SK-N-SH (cell line): Measurements from ENCODE around the gene LRP11. TPM values are rescaled to one million over a fixed set of nuclear protein-coding genes. Genes with fewer than 3 reads are reported as not detected.
A peak's percentile ranks its signal among the peaks of the same experiment; 100 is the strongest.

ENCODE experiments used
- CTCF ChIA-PET: fragments of 300-600, 350-600 bp; formaldehyde crosslinking; extraction: SDS; loops from one replicate; lab custom pipeline; 2021; lab: Yijun Ruan, JAX
- POLR2A ChIA-PET: fragments of 350-600 bp; sonication (Branson Sonifier 250); formaldehyde crosslinking; extraction: SDS; loops from one replicate; lab custom pipeline; 2020; ENCODE audit warnings: antibody characterized with exemption, inconsistent platforms; lab: Yijun Ruan, JAX
- DNase-seq: peaks from one replicate; pipeline ENCODE4 v3.0.0; 2012
- H2AFZ ChIP-seq: fragments of 200-600 bp; sonication (generic); 2 replicates; pipeline ENCODE4 v1.8.1; 2016; ENCODE audit warnings: antibody characterized with exemption, mild to moderate bottlenecking, low read depth
- H3F3A ChIP-seq: fragments of 200-600 bp; sonication (generic); replicated peaks from 2 replicates; pipeline ENCODE3; 2016; ENCODE audit warnings: antibody characterized with exemption, mild to moderate bottlenecking; ENCODE audit not compliant: insufficient read depth
- H3K27ac ChIP-seq, 2 experiments: fragments of 200-500 bp in 1 of 2; fragments of 200-600 bp in 1 of 2; sonication (Bioruptor generic) in 1 of 2; sonication (generic), shearing (Covaris generic) in 1 of 2; 2 replicates each; pipeline versions ENCODE4 v1.5.1 to v1.6.1; 2014 to 2016; ENCODE audit warnings: low read depth in 2 of 2, inconsistent platforms in 1 of 2, low read length in 1 of 2, mild to moderate bottlenecking in 1 of 2, mixed read lengths in 1 of 2
- H3K27me3 ChIP-seq: fragments of 200-600 bp; sonication (generic), shearing (Covaris generic); 2 replicates; pipeline ENCODE4 v1.6.1; 2016; ENCODE audit warnings: mixed run types; ENCODE audit not compliant: insufficient read depth
- H3K36me3 ChIP-seq, 2 experiments: fragments of 200-500 bp in 1 of 2; fragments of 200-600 bp in 1 of 2; sonication (Bioruptor generic) in 1 of 2; sonication (generic) in 1 of 2; replicated peaks in 1 of 2; 2 replicates each; pipeline versions ENCODE3 to v1.5.1; 2014 to 2016; ENCODE audit warnings: low read length in 1 of 2, mild to moderate bottlenecking in 1 of 2; ENCODE audit not compliant: insufficient read depth in 2 of 2, control insufficient read depth in 1 of 2
- H3K4me1 ChIP-seq, 2 experiments: fragments of 200-500 bp in 1 of 2; fragments of 200-600 bp in 1 of 2; sonication (Bioruptor generic) in 1 of 2; sonication (generic), shearing (Covaris generic) in 1 of 2; 2 replicates each; pipeline versions ENCODE4 v1.5.1 to v1.6.1; 2014 to 2016; ENCODE audit warnings: low read depth in 1 of 2, low read length in 1 of 2, mixed run types in 1 of 2; ENCODE audit not compliant: insufficient read depth in 2 of 2, control insufficient read depth in 1 of 2
- H3K4me2 ChIP-seq: fragments of 200-600 bp; sonication (generic), shearing (Covaris generic); 2 replicates; pipeline ENCODE4 v1.6.1; 2017; ENCODE audit warnings: mixed run types
- H3K4me3 ChIP-seq, 2 experiments: fragments of 200-500 bp in 1 of 2; fragments of 200-600 bp in 1 of 2; sonication (Bioruptor generic) in 1 of 2; sonication (generic), shearing (Covaris generic) in 1 of 2; 2 replicates each; pipeline versions ENCODE4 v1.5.1 to v1.8.1; 2014 to 2016; ENCODE audit warnings: low read depth in 2 of 2, inconsistent platforms in 1 of 2, low read length in 1 of 2, mild to moderate bottlenecking in 1 of 2, mixed read lengths in 1 of 2, moderate library complexity in 1 of 2
- H3K79me2 ChIP-seq: fragments of 200-600 bp; sonication (generic); 2 replicates; pipeline ENCODE4 v1.8.1; 2017; ENCODE audit warnings: mild to moderate bottlenecking; ENCODE audit not compliant: insufficient read depth
- H3K9ac ChIP-seq: fragments of 200-600 bp; sonication (generic); 2 replicates; pipeline ENCODE4 v1.6.1; 2017; ENCODE audit warnings: mixed run types
- H3K9me2 ChIP-seq: fragments of 200-600 bp; sonication (generic); 2 replicates; pipeline ENCODE4 v1.6.1; 2017; ENCODE audit warnings: mixed run types
- H3K9me3 ChIP-seq: fragments of 200-600 bp; sonication (generic); 2 replicates; pipeline ENCODE4 v1.6.1; 2017; ENCODE audit warnings: mixed run types, mild to moderate bottlenecking, moderate library complexity
- H4K20me1 ChIP-seq: fragments of 200-600 bp; sonication (generic); 2 replicates; pipeline ENCODE4 v1.6.1; 2017; ENCODE audit warnings: mild to moderate bottlenecking, mixed run types; ENCODE audit not compliant: insufficient read depth
- EP300 ChIP-seq, 2 experiments: IDR thresholded peaks; 2 replicates each; pipeline versions ENCODE4 v1.4.0 to v1.6.1; 2012; ENCODE audit warnings: borderline replicate concordance in 1 of 2, low read depth in 1 of 2, low read length in 1 of 2
- MXI1 ChIP-seq: IDR thresholded peaks from 2 replicates; pipeline ENCODE4 v1.6.1; 2012; ENCODE audit warnings: mild to moderate bottlenecking, low read depth, low read length, improper control_type of control experiment
- NFIC ChIP-seq: IDR thresholded peaks from 2 replicates; pipeline ENCODE4 v1.4.0; 2012; ENCODE audit warnings: borderline replicate concordance
- POLR2AphosphoS5 ChIP-seq: IDR thresholded peaks from 2 replicates; pipeline ENCODE4 v1.6.1; 2012; ENCODE audit warnings: low read depth, low read length
- YY1 ChIP-seq: IDR thresholded peaks from 2 replicates; pipeline ENCODE4 v1.4.0; 2012; ENCODE audit warnings: low read depth, mild to moderate bottlenecking
- WGBS: methylation state at CpG from one replicate; pipeline ENCODE4 v1.1.6; 2017; ENCODE audit warnings: low lambda C conversion rate; 5-methylcytosine and 5-hydroxymethylcytosine counted together
- polyA plus RNA-seq, 3 experiments: library from polyadenylated mRNA; depleted of rRNA; stranded (reverse); fragments of >200 nt; gene quantifications; 2 replicates each; pipeline ENCODE4 v1.2.3, GENCODE V29; 2012
- TF ChIP-seq, protein P1 (sequence below): IDR thresholded peaks from 2 replicates; pipeline ENCODE4 v1.6.1; 2012; ENCODE audit warnings: mild to moderate bottlenecking, low read depth, low read length, moderate library complexity
- TF ChIP-seq, protein P2 (sequence below): fragments of 150-350 bp; IDR thresholded peaks from 2 replicates; pipeline ENCODE4 v1.6.1; 2016; ENCODE audit warnings: mild to moderate bottlenecking, low read depth, low read length
- TF ChIP-seq, protein P3 (sequence below): IDR thresholded peaks from 2 replicates; pipeline ENCODE4 v1.4.0; 2012; ENCODE audit warnings: low read depth

LRP11 gene, protein sequence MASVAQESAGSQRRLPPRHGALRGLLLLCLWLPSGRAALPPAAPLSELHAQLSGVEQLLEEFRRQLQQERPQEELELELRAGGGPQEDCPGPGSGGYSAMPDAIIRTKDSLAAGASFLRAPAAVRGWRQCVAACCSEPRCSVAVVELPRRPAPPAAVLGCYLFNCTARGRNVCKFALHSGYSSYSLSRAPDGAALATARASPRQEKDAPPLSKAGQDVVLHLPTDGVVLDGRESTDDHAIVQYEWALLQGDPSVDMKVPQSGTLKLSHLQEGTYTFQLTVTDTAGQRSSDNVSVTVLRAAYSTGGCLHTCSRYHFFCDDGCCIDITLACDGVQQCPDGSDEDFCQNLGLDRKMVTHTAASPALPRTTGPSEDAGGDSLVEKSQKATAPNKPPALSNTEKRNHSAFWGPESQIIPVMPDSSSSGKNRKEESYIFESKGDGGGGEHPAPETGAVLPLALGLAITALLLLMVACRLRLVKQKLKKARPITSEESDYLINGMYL
- polyA plus RNA-seq (2012; rRNA removed): 25.0 and 29.5 TPM in 2 replicates
- polyA plus RNA-seq (2012; cell fraction: cytosol; rRNA removed): 25.4 and 29.7 TPM in 2 replicates
- 12.1 and 19.0 TPM in 2 replicates for polyA plus RNA-seq (2012; cell fraction: nucleus; rRNA removed)

DNA sequence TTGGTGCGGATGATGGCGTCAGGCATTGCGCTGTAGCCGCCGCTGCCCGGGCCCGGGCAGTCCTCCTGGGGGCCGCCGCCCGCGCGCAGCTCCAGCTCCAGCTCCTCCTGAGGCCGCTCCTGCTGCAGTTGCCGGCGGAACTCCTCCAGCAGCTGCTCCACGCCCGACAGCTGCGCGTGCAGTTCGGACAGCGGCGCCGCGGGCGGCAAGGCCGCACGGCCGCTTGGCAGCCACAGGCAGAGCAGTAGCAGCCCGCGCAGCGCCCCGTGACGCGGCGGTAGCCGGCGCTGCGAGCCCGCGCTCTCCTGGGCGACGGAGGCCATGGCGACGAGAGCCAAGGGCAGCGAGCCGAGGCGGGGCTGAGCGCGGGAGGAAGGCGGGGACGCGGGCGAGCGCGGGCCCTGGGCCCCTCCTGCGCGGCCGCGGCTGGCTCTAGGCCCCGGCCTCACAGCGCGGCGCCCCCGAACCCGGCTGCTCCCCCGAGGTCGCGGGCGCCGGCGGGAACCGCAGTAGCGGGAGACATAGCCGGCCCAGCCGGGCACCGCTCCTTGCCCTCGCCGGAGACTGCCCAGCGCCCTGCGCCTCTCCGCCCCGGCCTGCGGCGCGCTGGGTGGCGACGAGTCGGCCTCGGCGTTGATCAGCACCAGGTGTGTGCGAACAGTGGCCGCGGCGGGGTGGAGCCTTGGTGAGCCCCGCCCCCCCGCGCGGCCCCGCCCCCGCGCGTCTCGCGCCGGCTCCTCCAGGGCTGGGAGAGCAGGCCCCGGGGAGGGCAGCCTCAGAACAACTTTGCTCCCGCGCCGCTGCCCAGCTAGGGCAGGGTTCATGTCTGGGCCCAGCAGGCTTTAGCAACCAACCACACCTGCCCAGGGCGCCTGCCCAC lies at the start of gene LRP11:
TSS of gene LRP11 (minus strand) at position 662 of the 880 bp plus-strand sequence. CDS start at position 323, 339 bp downstream.
- CTCF ChIA-PET: interaction anchor here (0.9 to 4.9 kb wide), 9 partner anchors 9 to 61 kb away, joined by 3 to 34 read pairs (median 6); no protein-coding TSS in a partner anchor
- WGBS: 1% methylated on average over 18 of the region's 110 CpGs

More for the DNA sequence above, at the start of gene LRP11:
- TF ChIP-seq MXI1 (no peak; the same call in 1 of the 2 replicates), YY1 (0 out of 2 replicates have a peak, but pooled peaks have one; percentile 8), POLR2AphosphoS5 (peak; percentile 32; the same call in 1 of the 2 replicates), NFIC (0 out of 2 replicates have a peak, but pooled peaks have one; percentile 6), EP300 (IDR thresholded peaks at IDR 0.05; ENCODE audit: borderline replicate concordance in 1 of 2, low read depth in 1 of 2, low read length in 1 of 2) (no peak)
- TF ChIP-seq, protein P1, sequence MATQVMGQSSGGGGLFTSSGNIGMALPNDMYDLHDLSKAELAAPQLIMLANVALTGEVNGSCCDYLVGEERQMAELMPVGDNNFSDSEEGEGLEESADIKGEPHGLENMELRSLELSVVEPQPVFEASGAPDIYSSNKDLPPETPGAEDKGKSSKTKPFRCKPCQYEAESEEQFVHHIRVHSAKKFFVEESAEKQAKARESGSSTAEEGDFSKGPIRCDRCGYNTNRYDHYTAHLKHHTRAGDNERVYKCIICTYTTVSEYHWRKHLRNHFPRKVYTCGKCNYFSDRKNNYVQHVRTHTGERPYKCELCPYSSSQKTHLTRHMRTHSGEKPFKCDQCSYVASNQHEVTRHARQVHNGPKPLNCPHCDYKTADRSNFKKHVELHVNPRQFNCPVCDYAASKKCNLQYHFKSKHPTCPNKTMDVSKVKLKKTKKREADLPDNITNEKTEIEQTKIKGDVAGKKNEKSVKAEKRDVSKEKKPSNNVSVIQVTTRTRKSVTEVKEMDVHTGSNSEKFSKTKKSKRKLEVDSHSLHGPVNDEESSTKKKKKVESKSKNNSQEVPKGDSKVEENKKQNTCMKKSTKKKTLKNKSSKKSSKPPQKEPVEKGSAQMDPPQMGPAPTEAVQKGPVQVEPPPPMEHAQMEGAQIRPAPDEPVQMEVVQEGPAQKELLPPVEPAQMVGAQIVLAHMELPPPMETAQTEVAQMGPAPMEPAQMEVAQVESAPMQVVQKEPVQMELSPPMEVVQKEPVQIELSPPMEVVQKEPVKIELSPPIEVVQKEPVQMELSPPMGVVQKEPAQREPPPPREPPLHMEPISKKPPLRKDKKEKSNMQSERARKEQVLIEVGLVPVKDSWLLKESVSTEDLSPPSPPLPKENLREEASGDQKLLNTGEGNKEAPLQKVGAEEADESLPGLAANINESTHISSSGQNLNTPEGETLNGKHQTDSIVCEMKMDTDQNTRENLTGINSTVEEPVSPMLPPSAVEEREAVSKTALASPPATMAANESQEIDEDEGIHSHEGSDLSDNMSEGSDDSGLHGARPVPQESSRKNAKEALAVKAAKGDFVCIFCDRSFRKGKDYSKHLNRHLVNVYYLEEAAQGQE: peak; percentile 91
- TF ChIP-seq, protein P2, sequence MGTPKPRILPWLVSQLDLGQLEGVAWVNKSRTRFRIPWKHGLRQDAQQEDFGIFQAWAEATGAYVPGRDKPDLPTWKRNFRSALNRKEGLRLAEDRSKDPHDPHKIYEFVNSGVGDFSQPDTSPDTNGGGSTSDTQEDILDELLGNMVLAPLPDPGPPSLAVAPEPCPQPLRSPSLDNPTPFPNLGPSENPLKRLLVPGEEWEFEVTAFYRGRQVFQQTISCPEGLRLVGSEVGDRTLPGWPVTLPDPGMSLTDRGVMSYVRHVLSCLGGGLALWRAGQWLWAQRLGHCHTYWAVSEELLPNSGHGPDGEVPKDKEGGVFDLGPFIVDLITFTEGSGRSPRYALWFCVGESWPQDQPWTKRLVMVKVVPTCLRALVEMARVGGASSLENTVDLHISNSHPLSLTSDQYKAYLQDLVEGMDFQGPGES: no peak
- TF ChIP-seq, protein P3, sequence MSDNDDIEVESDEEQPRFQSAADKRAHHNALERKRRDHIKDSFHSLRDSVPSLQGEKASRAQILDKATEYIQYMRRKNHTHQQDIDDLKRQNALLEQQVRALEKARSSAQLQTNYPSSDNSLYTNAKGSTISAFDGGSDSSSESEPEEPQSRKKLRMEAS: 0 out of 2 replicates have a peak, but pooled peaks have one; percentile 2
- peak within 1 kb of the TSS; percentile 76 to 91 for H3K27ac ChIP-seq
- POLR2A ChIA-PET: interaction anchor here (0.8 to 1.4 kb wide), 3 partner anchors 17 to 23 kb away, joined by 3 to 8 read pairs (median 4); no protein-coding TSS in a partner anchor
- no peaks in the 10 kb centered on the region for H3K9me3 ChIP-seq
- H3K4me1 ChIP-seq: peaks cover 10 to 14% of the 10 kb centered on the region in 2 experiments; a peak in 2 of 4 replicates
- H3K9ac ChIP-seq: peak within 1 kb of the TSS; percentile 72
- H3K36me3 ChIP-seq: no peaks in the 10 kb centered on the region
- peak within 1 kb of the TSS; percentile 93 for H3K4me2 ChIP-seq
- H3K27me3 ChIP-seq: no peaks in the 10 kb centered on the region
- peak; percentile 93 for DNase-seq
- H3K79me2 ChIP-seq: peaks cover 41% of the 10 kb centered on the region
- H4K20me1 ChIP-seq: no peaks in the 10 kb centered on the region
- peak within 1 kb of the TSS; percentile 74 to 75 for H3K4me3 ChIP-seq
- no peaks in the 10 kb centered on the region for H3K9me2 ChIP-seq
- H2AFZ ChIP-seq: peak within 1 kb of the TSS; percentile 88
- H3F3A ChIP-seq: peaks cover 15% of the 10 kb centered on the region
